AG04449 (cell line): ENCODE data around the gene TTLL11.

Experiments used
- CTCF ChIA-PET: fragments of 350-600 bp; formaldehyde crosslinking; extraction: SDS; loops from one replicate; lab custom pipeline; 2021; ENCODE audit warnings: antibody characterized with exemption; lab: Yijun Ruan, JAX
- POLR2A ChIA-PET: fragments of 400-600, 350-600 bp; formaldehyde crosslinking; extraction: SDS; loops from one replicate; lab custom pipeline; 2020; ENCODE audit warnings: antibody characterized with exemption, inconsistent platforms; lab: Yijun Ruan, JAX
- DNase-seq: peaks from one replicate; pipeline ENCODE4 v3.0.0-alpha.2; 2010; ENCODE audit warnings: low read depth, low spot score
- H3K4me3 ChIP-seq: 2 replicates; pipeline ENCODE4 v1.5.1; 2011; ENCODE audit warnings: low read depth, mild to moderate bottlenecking, control low read depth, low read length
- CTCF ChIP-seq: IDR thresholded peaks from one replicate; pipeline ENCODE4 v1.5.1; 2011; ENCODE audit warnings: mild to moderate bottlenecking, moderate library complexity, low read length, control low read depth, inconsistent platforms; ENCODE audit not compliant: insufficient read depth; ENCODE audit errors: missing control alignments

The TTLL11 gene

GRCh38 chr9:122086873-122087272 is 6.2 kb downstream of the TTLL11 start:
- no peak overlapping the region for H3K4me3 ChIP-seq
- POLR2A ChIA-PET, result no interaction called here
- DNase-seq, result no peak
- no peak for TF ChIP-seq CTCF
- CTCF ChIA-PET, result interaction anchor here (4.2 kb wide), 1 partner anchor 12 kb away, joined by 33 read pairs; no protein-coding TSS in a partner anchor

- DNase-seq, result no peak
These were observed 7.8 kb downstream of the TTLL11 start for GRCh38 chr9:122085260-122085659.

GRCh38 chr9:122084026-122084675 is 9.0 kb downstream of the TTLL11 start:
- POLR2A ChIA-PET, result interaction anchor here (1.2 kb wide), 1 partner anchor 8 kb away, joined by 3 read pairs; no protein-coding TSS in a partner anchor

More at GRCh38 chr9:122085260-122085659, 7.8 kb downstream of the TTLL11 start:
- CTCF ChIA-PET, result interaction anchor here (0.8 to 3.0 kb wide), 3 partner anchors 14 to 265 kb away, joined by 3 to 16 read pairs (median 3); no protein-coding TSS in a partner anchor
- POLR2A ChIA-PET, result no interaction called here
- H3K4me3 ChIP-seq, result no peak overlapping the region
- no peak for TF ChIP-seq CTCF

GRCh38 chr9:122080986-122081385 is 12.1 kb downstream of the TTLL11 start:
- ChIA-PET POLR2A (no interaction called here), CTCF (interaction anchor here (0.9 to 2.3 kb wide), 2 partner anchors 14 to 18 kb away, joined by 5 to 9 read pairs; no protein-coding TSS in a partner anchor)
- no peak overlapping the region for H3K4me3 ChIP-seq
- no peak for DNase-seq
- no peak for TF ChIP-seq CTCF

More at GRCh38 chr9:122084026-122084675, 9.0 kb downstream of the TTLL11 start:
- no peak for TF ChIP-seq CTCF
- H3K4me3 ChIP-seq, result no peak overlapping the region
- CTCF ChIA-PET, result interaction anchor here (0.8 to 3.0 kb wide), 3 partner anchors 15 to 38 kb away, joined by 3 to 16 read pairs (median 4); no protein-coding TSS in a partner anchor
- DNase-seq, result no peak

- H3K4me3 ChIP-seq, result no peak overlapping the region
- TF ChIP-seq CTCF, result no peak
- ChIA-PET CTCF (interaction anchor here (1.0 to 1.8 kb wide), 4 partner anchors 17 to 391 kb away, joined by 3 to 12 read pairs (median 6); no protein-coding TSS in a partner anchor), POLR2A (no interaction called here)
- DNase-seq, result no peak
These were observed 14.6 kb downstream of the TTLL11 start for GRCh38 chr9:122078557-122078956.

- no peak overlapping the region for H3K4me3 ChIP-seq
- ChIA-PET POLR2A (no interaction called here), CTCF (no interaction called here)
- no peak for TF ChIP-seq CTCF
- DNase-seq, result no peak
These were observed 16.3 kb downstream of the TTLL11 start for GRCh38 chr9:122076773-122077172.
